ENCODE results near the gene RUNX3. TPM values are rescaled to one million over a fixed set of nuclear protein-coding genes. Genes with fewer than 3 reads are reported as not detected.

Gene RUNX3
- total and polyA plus RNA-seq, 8 donors: 0.98 to 8.7 (median 1.5) TPM

DNA sequence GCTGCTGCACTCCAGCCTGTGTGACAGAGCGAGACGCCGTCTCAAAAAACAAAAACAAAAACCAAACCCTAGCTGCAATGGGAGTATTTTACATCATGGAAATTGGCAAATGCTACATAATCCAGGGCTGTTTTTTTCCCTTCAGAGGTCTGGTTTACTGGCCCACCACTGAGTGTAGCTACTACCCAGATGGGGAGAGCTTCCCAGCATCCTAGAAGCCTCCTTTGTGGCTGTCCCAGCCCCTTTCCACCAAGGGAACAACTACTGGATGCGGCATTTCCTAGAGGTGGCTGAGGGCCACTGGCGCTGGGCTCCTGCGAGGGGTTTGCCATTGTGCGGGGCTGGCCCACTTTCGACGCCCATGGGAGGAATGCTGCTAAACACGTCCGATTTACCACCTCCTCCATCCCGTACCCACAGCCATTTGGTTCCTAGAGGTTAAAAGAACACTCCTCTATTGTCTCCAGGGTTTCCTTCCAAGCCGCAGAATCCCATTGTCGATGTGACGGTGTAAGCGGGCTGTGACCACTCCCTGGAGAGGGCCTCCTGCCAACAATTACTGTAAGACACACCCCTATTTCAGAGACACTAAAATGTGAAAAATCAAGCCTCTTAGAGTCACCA, 55.4 kb downstream of the RUNX3 start:
- Histone ChIP-seq H3K36me3 (no peaks in the 10 kb centered on the region), H3K4me1 (no peaks in the 10 kb centered on the region), H3K27ac (peak overlapping the region in 1 of 2 donors; percentile 4), H3K27me3 (peaks cover 0 to 38% of the 10 kb centered on the region in 2 donors), H3K9me3 (no peaks in the 10 kb centered on the region), H3K4me3 (no peak overlapping the region)
- ATAC-seq: peak; percentile 4
- TF ChIP-seq, protein P1, sequence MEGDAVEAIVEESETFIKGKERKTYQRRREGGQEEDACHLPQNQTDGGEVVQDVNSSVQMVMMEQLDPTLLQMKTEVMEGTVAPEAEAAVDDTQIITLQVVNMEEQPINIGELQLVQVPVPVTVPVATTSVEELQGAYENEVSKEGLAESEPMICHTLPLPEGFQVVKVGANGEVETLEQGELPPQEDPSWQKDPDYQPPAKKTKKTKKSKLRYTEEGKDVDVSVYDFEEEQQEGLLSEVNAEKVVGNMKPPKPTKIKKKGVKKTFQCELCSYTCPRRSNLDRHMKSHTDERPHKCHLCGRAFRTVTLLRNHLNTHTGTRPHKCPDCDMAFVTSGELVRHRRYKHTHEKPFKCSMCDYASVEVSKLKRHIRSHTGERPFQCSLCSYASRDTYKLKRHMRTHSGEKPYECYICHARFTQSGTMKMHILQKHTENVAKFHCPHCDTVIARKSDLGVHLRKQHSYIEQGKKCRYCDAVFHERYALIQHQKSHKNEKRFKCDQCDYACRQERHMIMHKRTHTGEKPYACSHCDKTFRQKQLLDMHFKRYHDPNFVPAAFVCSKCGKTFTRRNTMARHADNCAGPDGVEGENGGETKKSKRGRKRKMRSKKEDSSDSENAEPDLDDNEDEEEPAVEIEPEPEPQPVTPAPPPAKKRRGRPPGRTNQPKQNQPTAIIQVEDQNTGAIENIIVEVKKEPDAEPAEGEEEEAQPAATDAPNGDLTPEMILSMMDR (IDR thresholded peaks at IDR 0.05): no peak
- no peak for DNase-seq
- intact Hi-C loops (cut with DNase I): no loop called here

DNA sequence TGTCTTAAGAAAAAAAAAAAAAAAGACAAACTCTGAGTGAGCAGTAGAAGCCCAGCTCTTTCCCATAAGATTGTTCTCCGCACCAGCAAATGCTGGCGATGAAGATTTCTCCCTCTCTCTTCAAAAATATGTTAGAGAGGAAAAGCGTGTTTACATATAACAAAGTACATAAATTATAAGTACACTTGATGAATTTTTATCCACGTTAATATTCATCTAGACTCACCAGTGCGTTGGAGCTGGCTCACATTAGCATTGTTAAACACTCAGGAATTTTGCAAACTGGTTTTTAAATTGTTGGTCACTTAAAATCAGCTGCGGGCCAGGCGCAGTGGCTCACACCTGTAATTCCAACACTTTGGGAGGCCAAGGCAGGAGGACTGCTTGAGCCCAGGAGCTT, 56.0 kb downstream of the RUNX3 start:
- Histone ChIP-seq H3K36me3 (no peaks in the 10 kb centered on the region), H3K27ac (peak overlapping the region in 1 of 2 donors; percentile 4), H3K4me1 (no peaks in the 10 kb centered on the region), H3K27me3 (peaks cover 0 to 38% of the 10 kb centered on the region in 2 donors), H3K9me3 (no peaks in the 10 kb centered on the region), H3K4me3 (no peak overlapping the region)
- intact Hi-C loops (cut with DNase I): no loop called here
- DNase-seq (no peak), ATAC-seq (peak; percentile 82)
- TF ChIP-seq, protein P1 (IDR thresholded peaks at IDR 0.05): no peak

DNA sequence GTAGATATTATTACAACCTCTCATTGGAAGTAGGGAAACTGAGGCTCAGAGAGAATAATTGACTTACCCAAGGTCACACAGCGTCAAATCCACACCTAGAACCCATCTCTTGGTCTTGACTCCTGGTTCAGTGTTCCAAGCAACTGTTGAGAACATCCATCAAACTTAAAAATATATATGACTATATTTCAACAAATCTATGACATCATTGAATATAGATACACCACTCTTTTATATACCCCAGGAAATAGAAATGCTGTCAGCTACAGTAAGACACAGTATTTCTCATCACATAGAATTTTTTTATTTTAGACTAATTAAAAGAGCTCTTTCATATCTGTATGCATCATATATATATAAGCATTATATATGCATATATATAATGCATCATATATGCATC, 56.9 kb downstream of the RUNX3 start:
- no peak for DNase-seq
- ATAC-seq: no peak
- Histone ChIP-seq H3K4me1 (no peaks in the 10 kb centered on the region), H3K27ac (no peak overlapping the region), H3K4me3 (no peak overlapping the region), H3K36me3 (no peaks in the 10 kb centered on the region), H3K27me3 (peaks cover 0 to 40% of the 10 kb centered on the region in 2 donors), H3K9me3 (no peaks in the 10 kb centered on the region)
- intact Hi-C loops (cut with DNase I): no loop called here
- TF ChIP-seq, protein P1 (IDR thresholded peaks at IDR 0.05): no peak

DNA sequence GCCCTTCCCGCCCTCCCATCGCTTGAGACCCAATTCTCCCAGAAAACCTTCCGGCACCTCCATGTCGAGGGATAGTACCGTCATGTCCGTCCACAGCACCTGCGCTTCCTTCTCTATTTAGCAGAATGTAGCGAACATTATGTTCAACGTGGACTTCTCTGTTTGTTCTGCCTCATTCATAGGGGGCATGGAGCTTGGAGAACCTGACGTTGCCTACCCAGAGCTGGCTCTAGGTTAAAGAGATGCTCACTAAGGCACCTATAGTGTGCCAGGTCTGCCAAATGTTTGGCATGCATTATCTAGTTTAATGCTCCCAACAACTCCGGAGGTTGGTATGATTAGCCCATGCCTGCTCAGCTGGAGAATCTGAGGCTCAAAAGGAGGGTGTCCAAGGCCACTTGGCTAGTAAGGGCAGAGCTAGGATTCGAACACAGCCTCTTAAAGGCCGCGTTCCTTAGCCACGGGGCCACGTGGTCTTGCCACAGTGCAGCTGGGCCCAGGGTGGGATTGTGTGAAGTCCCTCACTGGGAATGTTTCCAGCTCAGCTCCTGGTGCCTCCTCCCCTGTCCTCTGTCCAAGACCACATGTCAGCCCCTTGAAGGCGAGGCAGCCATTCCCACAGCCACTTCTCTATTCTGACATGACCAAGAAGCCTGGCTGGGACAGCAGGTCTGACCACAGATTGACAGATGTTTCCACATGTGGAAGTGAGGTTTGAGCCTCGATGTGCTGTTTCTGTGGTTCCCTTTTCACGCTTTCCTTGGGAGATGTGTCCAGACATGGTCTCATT, 57.8 kb downstream of the RUNX3 start:
- ATAC-seq (no peak), DNase-seq (no peak)
- Histone ChIP-seq H3K4me1 (no peaks in the 10 kb centered on the region), H3K27ac (no peak overlapping the region), H3K36me3 (no peaks in the 10 kb centered on the region), H3K9me3 (no peaks in the 10 kb centered on the region), H3K4me3 (no peak overlapping the region), H3K27me3 (peaks cover 0 to 46% of the 10 kb centered on the region in 2 donors)
- TF ChIP-seq, protein P1 (IDR thresholded peaks at IDR 0.05): no peak
- intact Hi-C loops (cut with DNase I): no loop called here

DNA sequence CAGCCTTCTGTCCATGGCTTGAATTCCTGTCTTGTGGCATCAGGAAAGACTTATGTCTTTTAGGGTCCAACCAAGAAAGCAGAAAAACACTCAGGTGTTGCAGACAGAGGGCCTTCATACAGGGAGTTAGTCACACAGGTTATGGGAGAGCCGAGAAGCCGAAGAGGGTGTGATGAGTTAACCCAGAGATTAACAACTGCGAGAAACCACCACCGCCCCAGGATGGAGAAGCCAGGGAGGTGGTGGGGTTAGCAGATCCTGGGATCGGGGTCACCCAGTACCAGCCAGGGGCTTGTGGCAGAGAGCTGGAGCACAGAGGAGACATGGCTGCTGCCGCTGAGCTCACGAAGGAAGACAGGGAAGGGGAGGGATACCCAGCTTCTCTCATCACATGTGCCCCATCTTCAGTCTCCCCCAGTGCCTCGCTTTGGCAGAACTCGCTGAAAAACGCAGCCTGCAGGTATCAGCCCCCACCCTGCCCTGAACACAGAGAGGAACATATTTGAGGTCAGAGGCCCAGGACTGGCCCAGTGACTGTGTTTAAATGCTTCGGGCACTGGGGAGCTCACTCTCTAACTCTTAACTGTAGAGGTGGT, 58.7 kb downstream of the RUNX3 start:
- no peaks in the 10 kb centered on the region for H3K9me3 ChIP-seq
- no peak overlapping the region for H3K4me3 ChIP-seq
- peaks cover 0 to 54% of the 10 kb centered on the region in 2 donors for H3K27me3 ChIP-seq
- TF ChIP-seq, protein P1 (IDR thresholded peaks at IDR 0.05): no peak
- H3K36me3 ChIP-seq: no peaks in the 10 kb centered on the region
- H3K4me1 ChIP-seq: no peaks in the 10 kb centered on the region
- ATAC-seq (no peak), DNase-seq (no peak)
- intact Hi-C loops (cut with DNase I): no loop called here
- no peak overlapping the region for H3K27ac ChIP-seq
